Ovary (tissue), 9 donors: ENCODE measurements around the gene MS4A4E. TPM values are rescaled to one million over a fixed set of nuclear protein-coding genes. Genes with fewer than 3 reads are reported as not detected.

ENCODE experiments used
- DNase-seq, 5 donors: peaks; one replicate each; pipeline ENCODE4 v3.0.0-alpha.2; 2019 to 2020
- H3K27ac ChIP-seq, 2 donors: fragments of 200-600 bp; one replicate each; pipeline versions ENCODE4 v1.5.1 to v1.8.0; 2019 to 2022
- H3K27me3 ChIP-seq: fragments of 200-600 bp; one replicate; pipeline ENCODE4 v1.8.0; 2022
- H3K36me3 ChIP-seq: fragments of 200-600 bp; sonication (generic); one replicate; pipeline ENCODE4 v1.5.1; 2019
- H3K4me1 ChIP-seq: one replicate; pipeline ENCODE4 v1.8.1; 2013; ENCODE audit warnings: mild to moderate bottlenecking, moderate library complexity; ENCODE audit not compliant: insufficient read depth
- H3K4me3 ChIP-seq: fragments of 200-600 bp; sonication (generic); one replicate; pipeline ENCODE4 v1.5.1; 2017
- H3K9me3 ChIP-seq, 2 donors: fragments of 200-600 bp in 1 of 2; sonication (generic) in 1 of 2; one replicate each; pipeline versions ENCODE4 v1.5.1 to v1.8.1; 2013 to 2019; ENCODE audit warnings: mild to moderate bottlenecking in 1 of 2, moderate library complexity in 1 of 2
- CTCF ChIP-seq, 3 donors: fragments of 450-650 bp in 2 of 3; fragments of 200-600 bp in 1 of 3; IDR thresholded peaks; one replicate each; pipeline versions ENCODE4 v1.5.1 to v1.8.0; 2016 to 2022; ENCODE audit warnings: antibody characterized with exemption in 3 of 3, mild to moderate bottlenecking in 1 of 3
- EP300 ChIP-seq: sonication (generic); formaldehyde crosslinking; IDR thresholded peaks from one replicate; pipeline ENCODE4 v1.6.1; 2017; ENCODE audit warnings: antibody characterized with exemption
- POLR2A ChIP-seq: fragments of 450-650 bp; IDR thresholded peaks from one replicate; pipeline ENCODE4 v1.6.1; 2017; ENCODE audit warnings: antibody characterized with exemption, mild to moderate bottlenecking, moderate library complexity
- WGBS, 3 donors: extraction: QIAGEN DNeasy Blood & Tissue Kit in 1 of 3; methylation state at CpG; one replicate each; pipeline versions ENCODE4 v1.1.5 to v1.1.7; 2013 to 2017; 5-methylcytosine and 5-hydroxymethylcytosine counted together
- intact Hi-C, 4 donors: fragments of 100-400 bp; cut with DNase I; formaldehyde crosslinking; loops; one replicate each; pipeline versions ENCODE4 v1.11.0 to v1.15.1; 2022 to 2023
- polyA plus RNA-seq, 2 donors: library from polyadenylated mRNA; stranded (reverse); fragments of 200-250 nt in 1 of 2; fragments of 350-450 nt in 1 of 2; fragmentation: Illumina TruSeq in 1 of 2; extraction: RNeasy Lipid Tissue Mini Kit (QIAGEN cat#74804) in 1 of 2; gene quantifications; one replicate each; pipeline ENCODE4 v1.2.3, GENCODE V29; 2013 to 2014
- total RNA-seq, 7 donors: library from RNA; depleted of rRNA in 2 of 7; stranded (reverse); fragments of >200 nt in 2 of 7; fragmentation: NEBNext Ultra II Directional in 3 of 7; extraction: Animal tissue kit (Norgen Biotek cat#: 25700) in 3 of 7; gene quantifications; one replicate each; pipeline versions ENCODE4 v1.1.0 to v1.2.4, GENCODE V29; 2016 to 2023
- donor health status: DM: no; HTN: no; CAD: no; lungs with moderate emphysema.
- donor health status: DM: no; HTN: no; CAD: no.
- donor health status: Bipolar disorder and iron deficiency.
- donor health status: DM: yes; HTN: yes; CAD: no.
- donor health status: DM: no; HTN: no; CAD: no.
- donor health status: DM: yes; HTN: yes; CAD: no.

MS4A4E gene
- total and polyA plus RNA-seq, 9 donors: 0.27 to 1.3 (median 0.71) TPM

DNA sequence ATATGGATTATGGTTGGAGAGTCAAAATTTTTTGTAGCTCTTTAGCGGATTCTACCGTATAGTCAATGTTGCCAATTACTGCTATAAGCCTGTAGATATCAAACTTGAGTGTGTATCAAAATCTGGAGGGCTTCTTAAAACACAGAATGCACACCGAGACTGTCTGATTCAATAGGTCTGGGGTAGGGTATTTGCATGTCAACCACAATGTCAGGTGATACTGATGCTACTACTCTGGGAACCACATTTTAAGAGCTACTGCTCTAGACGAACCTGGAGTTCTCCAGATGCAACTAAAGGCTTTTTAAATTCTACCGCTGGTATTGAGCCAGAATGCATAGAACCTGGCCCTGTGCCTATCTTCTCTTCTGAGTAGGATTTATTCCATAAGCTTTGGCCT lies 21.7 kb upstream of the MS4A4E start:
- TF ChIP-seq CTCF (IDR thresholded peaks at IDR 0.05) (no peak), POLR2A (no peak), EP300 (no peak)
- no peak overlapping the region for H3K4me3 ChIP-seq
- no peak for DNase-seq
- 77 to 87% (median 84%) methylated on average over 5 of the region's 5 CpGs for WGBS, 3 donors
- no peaks in the 10 kb centered on the region for H3K9me3 ChIP-seq
- intact Hi-C loops: loop anchor here in 1 of 4 donors (5.0 kb wide), 1 partner anchor 522 kb away; no protein-coding TSS in a partner anchor
- H3K36me3 ChIP-seq: no peaks in the 10 kb centered on the region
- no peaks in the 10 kb centered on the region for H3K27me3 ChIP-seq
- H3K4me1 ChIP-seq: no peaks in the 10 kb centered on the region
- H3K27ac ChIP-seq: no peak overlapping the region

- TF ChIP-seq CTCF (IDR thresholded peaks at IDR 0.05) (no peak), POLR2A (no peak), EP300 (no peak)
- no peak for DNase-seq
- intact Hi-C loops: loop anchor here in 1 of 4 donors (5.0 kb wide), 1 partner anchor 521 kb away; no protein-coding TSS in a partner anchor
- H3K36me3 ChIP-seq: no peaks in the 10 kb centered on the region
- no peak overlapping the region for H3K4me3 ChIP-seq
- WGBS, 3 donors: 85 to 93% (median 91%) methylated on average over 4 of the region's 4 CpGs
- H3K27ac ChIP-seq: no peak overlapping the region
- no peaks in the 10 kb centered on the region for H3K27me3 ChIP-seq
- H3K9me3 ChIP-seq: no peaks in the 10 kb centered on the region
- no peaks in the 10 kb centered on the region for H3K4me1 ChIP-seq
Measured at GRCh38 chr11:60263402-60263801, 20.5 kb upstream of the MS4A4E start.

GRCh38 chr11:60261014-60261413 lies 18.1 kb upstream of the MS4A4E start:
- Histone ChIP-seq H3K36me3 (no peaks in the 10 kb centered on the region), H3K27me3 (no peaks in the 10 kb centered on the region), H3K4me3 (no peak overlapping the region), H3K9me3 (no peaks in the 10 kb centered on the region), H3K27ac (no peak overlapping the region), H3K4me1 (no peaks in the 10 kb centered on the region)
- WGBS, 3 donors: 86 to 90% (median 87%) methylated on average over 4 of the region's 4 CpGs
- TF ChIP-seq EP300 (no peak), CTCF (IDR thresholded peaks at IDR 0.05) (no peak), POLR2A (no peak)
- intact Hi-C loops: loop anchor here in 1 of 4 donors (5.0 kb wide), 1 partner anchor 519 kb away; no protein-coding TSS in a partner anchor
- DNase-seq: no peak

DNA sequence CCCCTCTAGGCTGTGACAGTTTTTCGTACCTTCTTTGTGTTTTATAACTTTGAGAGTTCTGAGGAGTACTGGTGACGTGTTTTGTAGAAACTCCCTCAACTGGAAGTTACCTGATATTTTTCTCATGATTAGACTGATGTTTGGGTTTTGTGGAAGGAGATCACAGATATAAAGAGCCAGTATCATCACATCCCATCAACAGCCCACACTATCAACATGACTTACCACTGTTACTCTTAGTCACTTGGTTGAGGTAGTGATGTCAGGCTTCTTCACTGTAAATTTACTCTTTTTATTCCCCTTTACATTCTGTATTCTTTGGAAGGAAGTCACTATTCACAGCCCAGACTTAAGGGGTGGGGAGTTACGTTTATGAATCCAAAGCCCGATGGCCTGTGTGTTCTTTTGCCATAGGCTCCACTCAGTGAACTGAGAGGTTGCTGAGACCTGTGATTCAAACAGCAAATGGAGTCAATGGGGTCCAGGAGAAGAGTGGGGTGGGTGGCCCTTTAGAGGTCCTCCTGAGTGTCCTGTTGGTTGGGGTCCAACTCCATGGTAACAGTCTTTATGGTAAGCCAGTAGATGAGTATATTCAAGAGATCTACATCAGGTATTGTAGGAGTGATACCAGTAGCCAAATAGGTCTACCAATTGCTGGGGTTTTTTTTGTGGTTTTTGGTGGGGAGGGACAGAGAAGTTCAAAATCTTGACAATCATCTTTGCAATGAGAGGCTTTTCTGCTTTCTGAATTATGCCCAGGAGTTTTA lies 15.2 kb upstream of the MS4A4E start:
- Histone ChIP-seq H3K27ac (no peak overlapping the region), H3K27me3 (no peaks in the 10 kb centered on the region), H3K4me1 (no peaks in the 10 kb centered on the region), H3K36me3 (no peaks in the 10 kb centered on the region), H3K9me3 (no peaks in the 10 kb centered on the region), H3K4me3 (no peak overlapping the region)
- intact Hi-C loops: no loop called here
- WGBS, 3 donors: 91 to 94% (median 93%) methylated on average over 4 of the region's 4 CpGs
- DNase-seq: no peak
- no peak for TF ChIP-seq CTCF (IDR thresholded peaks at IDR 0.05)
- TF ChIP-seq POLR2A: no peak
- TF ChIP-seq EP300: no peak
